Stimulated activated CD8-positive, alpha-beta memory T cell treated with anti-CD3 and anti-CD28 coated beads, Interleukin-2, amount 100 ng/mL, for 1 hour (primary cell): ENCODE data around the gene GBGT1.
A peak's percentile ranks its signal among the peaks of the same experiment; 100 is the strongest.

Experiments
- DNase-seq, 2 donors: peaks; one replicate each; pipeline ENCODE4 v3.0.0-alpha.2; 2020; ENCODE audit warnings: low read depth in 2 of 2

Gene GBGT1

DNA sequence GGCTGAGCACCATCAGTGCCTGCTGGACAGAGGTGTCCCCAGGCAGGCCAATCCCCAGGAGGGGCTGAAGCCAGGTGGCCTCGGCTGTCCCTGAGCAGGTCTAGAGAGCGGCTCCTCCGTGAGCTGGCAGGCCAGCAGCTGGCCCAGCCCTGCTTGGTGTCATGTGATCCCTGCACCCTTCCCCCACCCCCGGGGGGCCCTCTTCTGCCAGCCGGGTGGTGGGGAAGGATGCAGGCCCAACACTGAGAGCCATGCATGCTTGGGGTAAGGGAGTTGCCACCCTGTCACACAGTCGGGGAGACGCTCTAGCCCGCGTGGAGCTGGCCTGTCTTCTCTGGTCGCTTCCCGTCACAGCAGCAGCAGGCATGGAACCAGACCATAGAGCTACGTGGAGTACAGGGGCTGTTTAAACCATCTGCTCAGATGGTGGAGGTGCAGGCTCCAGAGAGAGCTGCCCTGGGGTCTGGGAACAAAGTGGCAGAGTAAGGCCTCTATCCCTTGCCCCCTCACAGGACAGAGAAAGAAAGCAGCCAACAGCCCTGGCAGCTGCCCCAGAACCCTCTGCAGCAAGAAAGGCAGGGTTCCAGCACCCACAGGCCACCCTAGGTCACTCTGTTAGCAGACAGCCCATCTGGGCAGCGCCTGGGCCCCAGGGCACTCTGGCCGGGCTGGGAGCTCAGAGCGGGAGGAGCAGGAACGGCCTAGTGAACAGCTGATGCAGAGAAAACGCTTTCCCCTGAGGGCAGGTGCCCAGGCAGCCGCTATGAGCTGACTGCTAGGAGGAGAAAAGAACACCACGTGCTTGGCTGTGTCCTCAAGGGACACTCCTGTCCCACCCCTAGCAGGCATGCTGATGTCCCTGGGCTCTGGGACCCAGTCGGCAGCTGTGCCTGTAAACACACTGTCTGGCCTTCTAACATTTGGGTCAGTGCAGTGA is 49.5 kb downstream of the GBGT1 start:
- no peak for DNase-seq

DNA sequence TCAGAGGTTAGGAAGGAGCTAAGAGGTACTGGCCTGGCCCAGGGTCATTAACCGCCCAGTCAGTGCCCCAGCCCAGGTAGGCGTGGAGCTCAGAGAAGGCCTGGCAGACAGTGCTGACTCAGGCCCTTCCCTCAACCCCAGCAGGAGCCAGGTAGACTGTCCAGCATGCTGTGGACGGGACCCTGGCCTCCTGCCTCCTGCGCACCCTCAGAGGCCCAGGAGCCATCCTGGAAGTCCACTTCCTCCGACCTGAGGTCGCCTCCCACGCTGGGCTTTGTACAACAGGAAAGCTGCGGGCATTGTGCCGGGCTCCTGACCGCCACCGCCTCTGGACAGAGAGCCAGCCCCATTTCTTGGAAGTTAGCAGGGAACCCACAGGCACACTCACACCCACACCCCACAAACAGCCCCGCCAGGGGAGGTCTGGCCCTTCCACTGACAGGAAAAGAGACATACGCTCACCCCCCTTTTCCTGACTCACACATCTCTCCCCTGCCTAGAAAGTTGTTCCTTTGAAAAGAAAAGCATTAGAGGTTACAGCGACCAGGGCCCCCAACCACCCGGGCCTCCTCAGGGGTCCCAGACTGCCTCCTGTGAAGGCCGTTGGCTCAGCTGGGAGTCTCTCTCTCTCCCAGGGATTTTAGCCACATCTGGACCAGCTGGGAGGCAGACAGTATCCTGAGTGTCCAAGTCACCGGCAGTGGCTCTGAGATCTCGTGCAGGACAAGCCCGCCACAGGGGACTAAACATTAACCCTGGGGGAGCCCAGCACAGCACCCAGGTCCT is 50.4 kb downstream of the GBGT1 start:
- DNase-seq = no peak

DNA sequence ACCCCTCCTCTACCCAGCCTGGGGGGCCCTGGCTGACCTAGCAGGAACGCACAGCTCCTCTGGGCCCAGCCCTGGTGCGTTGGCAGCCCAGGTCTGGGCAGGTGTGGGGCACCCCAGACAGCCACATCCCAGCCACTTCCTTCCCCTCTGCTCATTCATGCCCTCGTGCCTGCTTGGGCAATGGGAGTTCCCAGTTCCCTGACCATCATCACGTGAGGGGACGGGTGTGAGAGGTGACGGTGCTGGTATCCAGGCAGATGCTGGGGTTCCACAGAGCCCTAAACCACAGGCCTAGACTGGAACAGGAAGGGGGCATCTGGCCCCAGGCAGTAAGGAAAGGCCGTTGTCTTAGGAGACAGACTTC is 51.1 kb downstream of the GBGT1 start:
- no peak for DNase-seq

DNA sequence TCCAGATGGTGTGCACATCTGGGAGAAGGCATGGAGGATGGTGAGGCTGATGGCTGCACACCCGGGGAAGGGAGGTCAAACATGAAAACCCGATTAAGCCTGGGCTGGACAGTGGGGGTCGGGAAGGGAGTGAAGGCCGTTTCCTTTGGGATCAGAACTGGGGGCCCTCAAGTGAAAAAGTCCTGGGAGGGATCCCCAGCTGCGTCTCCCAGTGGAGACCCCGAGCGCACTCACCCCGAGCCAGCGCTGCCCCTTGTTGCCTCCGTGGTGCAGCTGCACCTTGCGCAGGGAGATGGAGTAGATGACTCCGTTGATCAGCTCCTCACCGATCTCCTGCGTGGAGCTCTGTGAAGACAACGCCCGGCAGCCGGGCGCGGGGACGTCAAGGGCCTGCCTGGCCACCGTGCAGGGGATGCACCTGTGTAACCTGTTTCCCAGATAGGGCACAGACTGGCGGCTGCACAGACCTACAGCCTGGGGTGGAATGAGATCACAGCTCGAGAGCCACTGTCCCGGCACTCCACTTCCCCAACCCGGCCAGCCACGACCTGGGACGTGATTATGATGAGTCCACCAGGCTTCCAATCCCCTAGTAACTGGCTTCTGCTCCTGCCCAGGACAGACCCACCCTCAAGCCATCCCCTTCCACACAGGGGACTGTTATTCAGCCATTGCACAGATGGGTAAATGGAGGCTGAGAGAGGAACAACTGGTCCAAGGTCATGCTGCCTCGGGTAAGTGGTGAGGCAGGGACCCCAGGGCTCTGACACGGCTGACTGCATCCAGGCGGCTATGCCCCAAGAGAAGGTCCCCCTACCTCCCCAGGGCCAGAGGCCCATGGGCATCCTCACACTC is 51.7 kb downstream of the GBGT1 start:
- no peak for DNase-seq

DNA sequence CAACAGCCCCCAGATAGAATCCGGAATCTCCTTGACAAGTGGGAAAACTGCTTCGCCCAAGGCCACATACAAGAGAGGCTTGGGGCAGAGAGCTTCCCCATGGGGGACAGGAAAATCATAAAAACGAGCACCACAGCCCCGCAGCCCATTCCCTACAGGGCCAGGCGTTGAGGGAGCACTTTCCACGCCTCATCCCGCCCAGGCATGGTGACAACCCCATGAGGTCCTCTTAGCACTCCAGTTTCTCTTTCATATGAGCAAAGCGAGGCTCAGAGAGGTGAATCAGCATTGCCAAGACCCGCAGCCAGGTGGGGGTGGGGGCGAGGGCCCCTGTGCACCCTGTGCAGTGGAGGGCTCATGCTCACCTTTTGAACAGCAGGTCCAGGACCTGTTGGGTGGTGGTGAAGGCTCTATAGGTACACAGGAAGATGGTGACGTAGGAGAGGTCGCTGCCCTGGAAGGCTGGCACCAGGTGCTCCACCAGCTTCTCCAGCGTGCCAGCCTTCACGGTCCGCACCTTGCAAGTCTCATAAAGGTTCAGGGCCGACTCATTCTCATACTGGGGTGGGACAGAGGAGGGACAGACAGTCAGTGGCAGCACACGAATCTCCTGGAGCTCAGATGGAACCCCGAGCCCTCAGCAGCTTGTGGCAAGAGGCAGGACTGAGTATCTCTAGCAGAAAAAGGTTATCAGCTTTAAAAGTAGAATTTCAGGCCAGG is 53.6 kb downstream of the GBGT1 start:
- DNase-seq = no peak

DNA sequence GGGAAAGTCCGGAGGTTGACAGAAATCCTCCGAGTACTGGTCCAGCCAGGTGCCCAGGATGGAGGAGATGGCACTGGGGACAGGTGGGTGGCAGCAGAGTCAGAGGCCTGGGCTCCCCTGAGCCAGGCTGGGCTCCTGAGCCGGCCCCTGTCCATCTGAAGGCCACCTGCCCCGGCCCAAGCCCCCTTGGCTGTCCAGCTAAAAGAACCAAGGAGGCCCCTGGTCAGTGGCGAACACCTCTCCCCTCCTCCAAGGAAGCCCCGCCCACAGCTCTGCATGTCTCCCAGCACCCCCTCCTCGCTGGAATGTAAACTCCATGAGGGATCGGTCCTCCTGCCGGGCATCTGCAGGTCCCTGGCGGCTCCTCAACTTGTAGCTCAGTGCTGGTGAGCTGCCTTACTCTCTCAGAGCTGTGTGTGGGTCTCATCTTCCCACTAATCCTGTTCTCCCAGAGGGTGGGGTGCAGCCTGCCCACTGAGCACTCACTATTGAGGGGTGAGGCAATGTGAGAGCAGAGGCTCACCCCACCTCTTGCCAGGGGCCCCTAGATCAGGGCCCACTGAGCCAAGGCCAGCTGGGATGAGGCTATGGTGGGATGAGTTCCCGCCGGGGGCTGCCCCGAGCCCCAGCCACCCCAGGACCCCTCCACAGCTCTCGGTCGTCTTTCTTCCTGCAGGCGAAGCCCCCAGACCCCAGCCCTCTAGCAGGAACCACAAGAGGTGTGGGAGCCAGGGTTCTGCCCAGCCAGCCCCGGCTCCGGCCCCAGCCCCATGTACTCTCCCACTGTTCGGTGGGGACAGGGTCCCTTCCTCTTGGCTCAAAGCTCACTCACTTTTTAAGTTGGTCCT is 54.7 kb downstream of the GBGT1 start:
- no peak for DNase-seq

DNA sequence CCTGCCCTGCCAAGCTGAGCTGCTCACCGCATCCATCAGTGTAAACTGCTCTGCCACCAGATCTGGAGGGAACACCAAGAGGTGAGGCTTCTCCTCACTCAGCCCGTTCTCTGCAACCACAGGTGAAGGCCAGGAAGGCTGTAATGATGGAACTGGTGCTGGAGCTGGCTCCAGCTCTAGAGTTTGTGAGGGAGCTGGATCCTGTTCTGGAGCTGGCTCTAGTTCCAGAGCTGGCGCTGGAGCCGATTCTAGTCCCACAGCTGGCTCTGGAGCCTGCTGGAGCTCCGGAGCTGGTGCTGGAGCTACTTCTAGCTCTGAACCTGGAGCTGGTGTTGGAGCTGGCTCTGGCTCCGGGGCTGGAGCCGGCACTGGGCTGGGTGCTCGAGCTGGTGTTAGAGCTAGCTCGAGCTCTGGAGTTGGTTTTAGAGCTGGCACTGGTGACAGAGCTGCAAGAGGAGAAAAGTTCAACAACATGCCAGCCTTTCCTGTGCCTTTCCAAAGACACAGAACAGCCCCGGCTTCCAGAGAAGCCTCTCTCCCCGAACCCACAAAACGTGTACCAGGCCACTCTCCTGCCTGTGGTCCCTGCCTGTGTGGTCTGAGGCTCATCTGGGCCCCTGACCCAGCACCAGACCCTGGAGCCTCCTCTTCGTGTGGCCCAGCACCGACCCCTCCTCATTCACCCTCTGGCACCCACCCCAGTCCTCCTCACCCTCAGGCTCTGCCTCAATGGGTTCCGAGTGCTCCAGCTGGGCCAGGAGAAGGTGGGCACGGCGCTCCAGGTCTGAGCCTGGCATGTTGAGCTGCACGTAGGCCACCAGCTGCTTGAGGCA is 55.5 kb downstream of the GBGT1 start:
- DNase-seq = no peak

DNA sequence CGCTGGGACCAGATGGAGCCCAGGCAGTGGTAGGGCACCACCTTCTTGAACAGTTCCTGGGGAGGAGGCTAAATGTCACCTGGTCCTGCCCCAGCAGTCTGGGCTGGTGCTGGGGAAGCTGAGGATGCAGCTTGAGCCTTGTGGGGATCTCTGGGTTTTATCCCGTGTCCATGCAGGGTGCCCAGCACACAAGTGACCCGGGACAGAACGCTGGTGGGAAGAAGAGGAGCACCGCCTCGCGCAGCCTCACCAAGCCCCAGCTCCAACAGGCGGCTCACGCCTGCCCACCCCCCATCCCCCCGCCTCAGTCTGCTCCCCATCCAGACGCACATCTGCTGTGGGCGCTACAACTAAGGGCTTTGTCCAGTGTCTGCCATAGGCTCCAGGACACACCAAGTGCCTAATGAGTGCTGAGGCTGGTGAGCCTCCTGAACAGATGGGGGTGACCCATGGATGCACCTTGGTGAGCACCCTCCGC is 56.4 kb downstream of the GBGT1 start:
- DNase-seq = no peak

DNA sequence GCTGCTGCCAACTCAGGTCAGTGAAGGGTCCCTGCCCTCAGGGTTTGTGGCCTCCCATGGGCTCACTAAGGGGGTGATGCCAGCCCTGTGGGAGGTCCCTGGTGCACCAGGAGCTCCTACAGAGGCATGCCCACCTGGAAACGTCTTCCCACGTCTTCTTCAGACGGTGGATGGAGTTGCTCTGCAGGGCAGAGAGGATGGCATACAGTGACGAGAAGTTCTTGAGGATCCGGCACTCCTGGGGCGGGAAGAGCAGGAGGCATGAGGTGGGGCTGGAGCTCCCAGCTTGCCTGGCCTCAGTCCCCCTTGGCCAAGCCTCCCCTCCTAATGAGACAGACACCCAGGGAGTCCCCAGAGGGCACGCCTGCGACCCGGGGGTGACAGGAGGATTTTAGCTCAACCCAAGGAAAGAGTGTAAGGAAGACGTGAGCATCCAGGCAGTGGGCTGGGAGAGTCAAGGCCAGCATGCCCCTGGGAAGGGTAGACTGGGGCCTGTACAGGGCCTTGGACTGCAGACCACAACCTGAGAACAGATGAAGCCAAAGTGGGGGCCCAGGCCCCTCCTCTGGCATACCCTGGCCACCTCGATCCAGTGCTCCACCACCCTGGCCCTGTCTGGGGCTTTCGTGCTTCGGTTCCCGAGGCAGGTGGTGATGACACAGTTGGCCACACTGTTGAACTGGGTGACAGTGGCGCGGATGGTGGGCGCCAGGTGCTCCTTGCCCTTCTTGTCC is 57.0 kb downstream of the GBGT1 start:
- DNase-seq = no peak

DNA sequence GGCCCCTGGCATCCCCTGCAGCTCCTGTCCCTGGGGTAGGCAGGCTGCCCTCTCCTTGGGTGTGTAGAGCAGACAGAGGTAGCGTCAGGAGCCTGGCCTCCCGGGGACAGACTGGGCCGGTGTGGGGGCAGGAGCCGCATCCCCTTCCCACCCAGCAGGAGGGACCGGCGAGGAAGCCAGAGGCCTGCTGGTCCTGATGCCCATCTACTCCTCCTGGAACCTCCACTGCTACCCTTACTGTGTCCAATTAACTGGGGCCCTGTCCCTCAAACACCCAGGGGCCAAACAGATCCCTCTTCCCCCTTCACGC is 58.3 kb downstream of the GBGT1 start:
- DNase-seq = no peak

DNA sequence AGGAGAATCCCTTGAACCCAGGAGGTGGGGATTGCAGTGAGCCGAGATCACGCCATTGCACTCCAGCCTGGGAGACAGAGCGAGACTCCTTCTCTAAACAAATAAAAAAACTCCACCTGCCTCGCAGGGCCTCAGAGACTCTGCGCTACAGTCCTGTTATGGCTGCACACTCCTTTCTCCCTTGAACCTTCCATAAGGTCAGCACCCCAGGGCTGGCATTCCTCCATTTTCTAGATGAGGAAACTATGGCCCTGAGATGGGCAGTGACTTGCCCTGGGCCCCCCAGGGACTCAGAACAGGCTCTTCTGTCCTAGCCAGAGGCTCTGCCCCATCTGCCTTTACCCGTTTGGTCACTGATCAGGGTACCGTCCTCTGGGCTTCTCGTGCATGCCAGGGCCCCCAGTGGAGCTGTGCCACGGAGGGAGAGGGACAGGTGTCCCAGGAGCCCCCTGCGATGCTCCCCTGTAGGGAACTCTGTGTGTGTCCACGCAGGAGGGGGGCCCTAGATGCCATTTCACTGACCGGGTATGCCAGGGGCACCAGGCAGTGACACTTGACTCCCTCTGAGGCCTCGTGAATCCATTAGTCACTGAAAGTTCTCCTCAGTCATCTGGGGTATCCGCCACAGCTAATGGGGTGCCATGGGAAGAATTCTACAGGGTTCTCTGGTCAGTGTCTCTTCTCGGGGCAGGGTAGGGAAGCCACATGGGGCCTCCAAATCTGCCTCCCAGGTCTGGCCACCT is 58.8 kb downstream of the GBGT1 start:
- DNase-seq = no peak

DNA sequence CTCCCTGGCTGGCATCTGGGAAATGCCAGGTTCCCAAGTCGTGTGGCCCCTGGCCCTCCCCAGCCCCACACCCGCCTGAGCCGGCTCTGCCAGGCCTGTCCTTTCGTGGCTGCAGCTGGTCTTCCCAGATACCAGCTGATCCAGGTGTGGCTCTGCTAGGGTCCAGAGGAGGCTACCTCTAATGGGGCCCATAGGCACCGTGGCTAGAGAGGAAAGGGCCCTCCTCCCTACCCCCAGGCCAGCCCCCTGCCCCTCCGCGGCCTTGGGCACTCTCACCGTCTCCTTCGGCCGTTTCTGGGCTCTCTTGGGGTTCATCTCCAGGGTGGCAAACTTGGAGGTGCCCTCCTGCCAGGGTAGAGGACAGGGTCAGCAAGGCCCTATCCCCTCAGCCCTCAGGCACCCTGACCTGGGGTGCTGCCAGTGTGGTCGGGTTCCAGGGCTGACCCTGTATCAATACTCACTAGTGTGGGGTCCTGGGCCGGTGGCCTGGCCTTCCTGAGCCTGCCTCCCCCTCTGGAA is 59.7 kb downstream of the GBGT1 start:
- no peak for DNase-seq

DNA sequence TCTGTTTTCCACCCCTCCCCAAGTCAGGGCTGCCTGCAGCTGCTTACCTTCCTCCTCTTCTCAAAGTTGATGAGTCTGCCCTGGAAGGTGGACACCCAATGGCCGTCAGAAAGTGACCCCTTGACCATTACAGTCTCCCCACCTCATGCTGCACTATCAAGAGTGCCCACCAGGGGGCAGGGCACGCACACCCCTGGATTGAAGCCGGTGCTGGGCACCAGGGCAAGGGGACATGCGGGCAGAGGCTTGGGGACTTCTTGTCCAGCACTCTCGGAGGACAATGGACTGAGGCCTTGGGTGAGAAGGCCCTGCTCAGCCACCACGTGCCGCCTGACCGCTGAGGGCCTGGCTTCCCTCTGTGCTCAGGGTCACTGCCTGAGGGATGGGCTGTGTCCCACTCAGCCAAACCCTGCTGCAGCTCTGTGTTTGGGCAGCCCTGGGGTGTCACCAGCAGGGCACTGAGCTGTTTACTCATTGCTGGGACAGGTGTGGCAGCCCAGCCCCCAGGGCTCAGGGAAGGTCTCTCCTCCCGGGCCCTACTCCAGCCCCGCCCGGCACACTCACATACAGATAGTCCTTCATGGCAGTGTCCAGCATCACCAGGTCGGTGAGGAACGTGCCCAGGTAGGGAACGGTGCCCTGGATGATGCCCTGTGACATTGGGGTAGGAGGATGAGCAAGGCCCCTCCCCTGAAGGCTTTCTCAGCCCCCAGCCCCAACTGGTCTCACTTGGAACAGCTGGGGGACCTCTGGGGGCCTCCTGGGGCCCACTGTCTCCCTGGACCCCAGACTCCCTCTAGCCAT is 60.3 kb downstream of the GBGT1 start:
- DNase-seq = peak in 1 of 2 donors; percentile 42
